Ammon's horn (tissue), 1 donor: ENCODE results near the gene ZNF592.
"Not testable (repeated sequence)": the region's sequence is repeated elsewhere in the genome, so short reads cannot be mapped to it uniquely, and the experiment has no call there.

Source experiments
- DNase-seq: peaks from one replicate; pipeline ENCODE4 v3.0.0-alpha.2; 2016; ENCODE audit warnings: low spot score

ZNF592 gene

DNA sequence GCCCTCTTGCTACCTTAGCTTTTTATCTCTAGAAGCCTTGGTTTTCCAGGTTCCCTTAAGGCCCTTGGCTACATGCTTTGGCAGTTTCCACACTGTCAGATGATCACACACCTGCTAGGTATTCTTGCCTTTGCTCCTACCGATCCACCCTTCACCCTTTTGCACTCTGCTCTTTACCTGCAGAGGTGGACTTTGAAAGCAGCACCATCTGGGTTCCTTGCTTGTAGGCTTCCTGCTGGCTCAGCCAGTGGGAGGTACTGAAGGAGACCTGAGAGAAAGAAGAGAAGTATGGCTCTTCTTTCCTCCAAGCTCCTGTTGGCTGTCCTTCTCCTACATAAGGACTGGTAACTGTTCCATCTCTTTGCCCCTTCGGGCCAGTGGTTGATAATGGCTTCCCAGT lies 7.3 kb upstream of the ZNF592 start:
- DNase-seq, result no peak

- DNase-seq, result peak; percentile 72
These were observed 747 bp upstream of the ZNF592 start for GRCh38 chr15:84747416-84748273.

- peak; percentile 25 for DNase-seq
These were observed 959 bp downstream of the ZNF592 start for GRCh38 chr15:84749111-84749991.

DNA sequence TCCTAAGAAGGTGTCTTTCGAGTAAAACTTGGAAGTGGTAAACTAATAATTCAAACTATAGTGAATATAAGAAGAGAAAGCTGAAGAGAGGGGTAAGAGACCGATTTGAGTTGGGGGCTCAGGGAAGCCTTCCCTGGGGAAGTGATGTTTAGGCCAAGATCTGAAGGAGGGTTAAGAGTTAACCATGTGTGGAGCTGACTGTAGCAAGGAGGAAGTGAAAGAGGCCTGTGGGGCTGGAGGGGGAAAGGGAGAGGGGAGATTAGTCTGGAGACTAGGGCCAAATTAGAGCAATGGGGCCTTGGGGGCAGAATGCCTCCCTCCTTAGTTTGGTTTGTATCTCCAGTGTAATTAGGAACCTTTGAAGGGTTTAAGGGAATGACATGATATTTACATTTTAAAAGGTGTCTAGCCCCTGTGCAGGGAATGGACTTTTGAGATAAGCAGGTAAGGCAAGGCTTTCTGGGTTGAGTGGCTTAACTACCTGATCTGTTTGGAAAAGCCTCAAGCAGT lies 2.2 kb downstream of the ZNF592 start:
- DNase-seq, result no peak

DNA sequence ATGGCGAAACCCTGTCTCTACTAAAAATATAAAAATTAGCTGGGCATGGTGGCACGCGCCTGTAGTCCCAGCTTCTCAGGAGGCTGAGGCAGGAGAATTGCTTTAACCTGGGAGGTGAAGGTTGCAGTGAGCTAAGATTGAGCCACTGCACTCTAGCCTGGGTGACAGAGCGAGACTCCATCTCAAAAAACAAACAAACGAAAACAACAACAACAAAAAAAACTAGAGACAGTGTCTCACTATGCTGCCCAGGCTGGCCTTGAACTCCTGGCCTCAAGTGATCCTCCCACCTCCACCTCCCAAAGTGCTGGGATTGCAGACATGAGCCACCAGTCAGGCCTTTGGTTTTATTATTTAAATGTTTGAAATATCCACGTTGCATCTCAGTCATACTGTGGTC lies 3.3 kb downstream of the ZNF592 start:
- not testable (repeated sequence) for DNase-seq

DNA sequence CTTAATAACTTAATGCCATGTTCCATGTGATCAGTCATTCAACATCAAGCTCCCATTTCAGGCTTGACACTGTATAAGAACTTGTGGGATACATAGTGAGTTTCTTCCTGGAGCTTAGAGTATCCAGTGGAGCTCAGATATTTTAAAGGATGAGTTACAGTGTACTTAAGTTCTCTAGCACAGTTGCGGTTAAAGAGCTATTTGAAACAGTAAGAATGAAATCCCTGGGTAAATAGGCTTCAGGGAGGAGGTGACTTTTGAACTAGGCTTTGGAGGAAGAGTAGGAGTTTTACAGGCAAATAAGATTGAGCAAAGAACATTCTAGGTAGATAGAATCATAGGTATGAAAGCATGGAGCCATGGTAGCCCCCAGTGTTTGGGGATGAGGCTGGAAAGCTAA lies 3.8 kb downstream of the ZNF592 start:
- no peak for DNase-seq

GRCh38 chr15:84752700-84753099 lies 4.3 kb downstream of the ZNF592 start:
- DNase-seq, result no peak

DNA sequence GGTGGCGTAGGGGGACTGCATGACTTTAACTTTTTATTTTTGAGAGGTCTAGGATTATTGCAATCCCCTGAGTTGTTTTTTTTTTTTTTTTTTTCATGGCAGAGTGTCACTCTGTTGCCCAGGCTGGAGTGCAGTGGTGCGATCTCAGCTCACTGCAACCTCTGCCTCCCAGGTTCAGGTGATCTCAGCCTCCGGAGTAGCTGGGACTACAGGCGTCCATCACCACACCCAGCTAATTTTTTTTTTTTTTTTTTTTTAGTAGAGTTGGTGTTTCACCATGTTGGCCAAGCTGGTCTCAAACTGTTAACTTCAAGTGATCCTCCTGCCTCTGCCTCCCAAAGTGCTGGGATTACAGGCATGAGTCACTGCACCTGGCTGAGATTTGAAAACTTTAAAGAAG lies 6.5 kb downstream of the ZNF592 start:
- DNase-seq, result not testable (repeated sequence)

DNA sequence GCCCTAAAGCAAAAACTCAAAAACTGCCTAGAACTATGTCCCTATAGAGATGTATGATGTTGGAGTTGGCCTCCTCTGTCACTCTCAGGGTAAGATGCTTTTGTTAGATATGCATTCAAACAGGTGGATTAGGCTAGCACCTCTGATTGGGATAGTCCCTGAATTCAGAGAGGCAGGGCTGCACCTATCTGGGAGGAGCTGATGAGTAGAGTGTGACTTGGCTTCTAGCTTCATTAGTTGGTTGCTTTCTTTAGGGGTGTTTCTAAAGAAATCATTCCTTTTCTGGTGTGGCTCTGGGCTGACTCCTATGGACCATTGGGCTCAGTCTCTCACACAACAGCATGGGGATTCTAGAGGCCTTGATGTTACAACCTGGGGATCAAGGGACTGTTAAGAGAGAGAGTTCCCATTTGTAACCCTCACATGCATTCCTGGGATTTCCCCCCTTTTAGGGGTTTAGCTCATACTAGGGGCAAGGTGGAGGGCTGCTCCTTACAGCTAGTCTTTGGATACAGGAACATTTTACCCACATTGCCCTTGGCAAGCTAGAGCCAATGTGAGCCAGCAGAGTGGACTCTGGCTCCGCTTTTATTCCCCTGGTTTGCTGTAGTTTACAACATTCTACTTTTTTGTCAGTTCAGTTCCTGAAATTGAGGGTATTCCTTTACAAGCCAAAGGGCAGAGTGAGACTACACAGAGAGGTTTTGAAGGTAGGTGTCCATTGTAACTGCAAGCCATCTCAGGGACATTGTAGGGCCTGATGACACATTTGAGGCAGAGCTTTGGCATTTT lies 7.5 kb downstream of the ZNF592 start:
- DNase-seq, result no peak

DNA sequence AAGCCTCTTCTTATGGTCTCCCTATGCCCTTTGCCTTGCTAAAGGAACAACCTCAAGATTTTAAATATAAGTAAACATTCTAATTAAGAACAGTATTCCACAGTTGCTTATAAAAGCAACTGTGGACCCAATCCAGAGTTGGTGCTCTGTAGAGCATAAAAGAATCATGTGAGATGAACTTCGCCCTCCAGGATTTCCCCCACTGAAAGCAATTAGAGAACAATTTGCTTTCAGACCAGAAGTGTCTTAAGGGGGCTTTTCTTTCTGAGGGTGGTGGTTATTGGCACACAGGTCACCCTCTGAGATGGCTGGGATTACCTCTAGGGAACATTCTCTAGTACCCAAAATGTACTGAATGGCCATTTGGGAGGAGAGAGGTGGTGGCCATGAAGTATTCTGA lies 10.6 kb downstream of the ZNF592 start:
- no peak for DNase-seq

DNA sequence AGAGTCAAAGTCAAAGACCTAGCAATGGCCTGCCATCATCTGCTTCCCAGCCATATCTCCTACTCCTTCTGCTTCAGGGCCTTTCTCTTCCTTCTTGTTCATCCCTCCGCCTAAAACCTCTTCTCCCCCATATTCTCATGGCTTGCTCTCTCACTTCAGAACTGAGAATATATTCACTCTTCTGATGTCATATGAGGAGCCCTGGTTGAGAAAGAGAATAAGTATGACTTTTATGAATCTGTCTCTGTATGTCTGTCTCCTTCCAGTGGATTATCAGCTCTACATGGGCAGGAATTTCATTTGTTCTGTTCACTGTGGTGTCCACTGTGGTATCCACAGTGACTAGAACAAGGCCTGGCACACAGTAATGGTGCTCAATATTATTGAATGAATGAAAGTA lies 11.8 kb downstream of the ZNF592 start:
- DNase-seq, result no peak

DNA sequence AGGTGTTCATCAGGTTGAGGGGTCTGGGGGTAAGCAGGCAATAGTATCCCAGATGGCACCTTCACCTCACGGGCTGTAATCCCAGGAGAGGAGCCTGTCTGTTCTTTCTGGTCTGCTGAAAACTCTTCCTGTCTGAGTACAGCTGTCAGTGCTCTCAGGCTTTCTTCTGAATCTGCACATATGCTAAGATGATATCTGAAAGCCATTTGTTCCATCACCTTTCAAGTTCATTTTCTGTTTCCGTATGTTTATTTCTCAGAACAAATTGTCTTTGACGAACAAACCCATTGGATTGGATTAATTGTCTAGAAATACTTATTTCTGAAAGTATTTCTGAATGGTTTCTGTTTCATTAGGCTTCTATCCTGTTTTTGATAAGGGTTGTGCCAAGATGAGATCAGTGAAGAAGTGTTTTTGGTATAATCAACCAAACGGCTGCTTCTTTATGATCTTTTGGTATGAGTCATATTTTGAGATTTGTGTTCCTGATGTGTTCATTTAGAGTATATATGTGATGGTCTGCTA lies 13.3 kb downstream of the ZNF592 start:
- DNase-seq, result no peak

- no peak for DNase-seq
These were observed 14.6 kb downstream of the ZNF592 start for GRCh38 chr15:84762840-84763572.

GRCh38 chr15:84764585-84764984 lies 16.2 kb downstream of the ZNF592 start:
- no peak for DNase-seq

- DNase-seq, result no peak
These were observed 16.6 kb downstream of the ZNF592 start for GRCh38 chr15:84764989-84765388.

GRCh38 chr15:84765675-84766074 lies 17.3 kb downstream of the ZNF592 start:
- DNase-seq, result no peak

DNA sequence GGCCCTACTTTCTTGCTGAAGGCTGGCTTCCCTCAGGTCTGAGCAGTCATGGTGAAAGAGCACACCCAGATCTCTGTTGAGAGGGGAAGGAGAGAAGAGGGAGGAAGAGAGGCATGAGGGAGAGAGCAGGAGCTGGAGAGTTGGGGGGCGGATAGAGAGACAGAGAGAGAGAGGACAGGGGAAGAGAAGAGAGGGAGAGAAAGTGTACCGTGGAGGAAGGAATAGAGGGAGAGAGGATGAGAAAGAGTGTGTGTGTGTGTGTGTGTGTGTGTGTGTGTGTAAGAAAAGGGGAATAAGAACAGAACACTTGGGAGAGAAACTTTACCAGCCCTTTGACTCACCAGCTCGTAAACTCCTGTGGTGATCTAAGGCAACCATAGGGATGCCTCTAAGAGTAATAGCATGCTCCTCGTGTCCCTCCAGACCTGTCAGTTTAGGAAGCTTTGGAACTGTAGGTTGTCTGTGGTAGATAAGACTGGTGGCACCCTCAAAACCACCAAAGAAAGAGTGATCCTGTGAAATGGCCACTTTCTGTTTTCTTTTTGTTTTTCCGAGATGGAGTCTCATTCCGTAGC lies 18.2 kb downstream of the ZNF592 start:
- DNase-seq, result no peak

GRCh38 chr15:84772031-84772430 lies 23.6 kb downstream of the ZNF592 start:
- DNase-seq, result no peak

GRCh38 chr15:84772467-84772866 lies 24.1 kb downstream of the ZNF592 start:
- DNase-seq, result no peak

- DNase-seq, result no peak
These were observed 25.3 kb downstream of the ZNF592 start for GRCh38 chr15:84773716-84774115.
